Liver (tissue), 9 donors: ENCODE measurements around the gene CNIH3. TPM values are rescaled to one million over a fixed set of nuclear protein-coding genes. Genes with fewer than 3 reads are reported as not detected.

Experiments
- DNase-seq: peaks from one replicate; pipeline ENCODE4 v3.0.0-alpha.2; 2017; ENCODE audit warnings: low spot score
- H3K27ac ChIP-seq, 2 donors: one replicate each; pipeline ENCODE4 v1.7.0; 2013; ENCODE audit warnings: inconsistent platforms in 2 of 2, low read length in 2 of 2, control low read depth in 1 of 2, low read depth in 1 of 2, mild to moderate bottlenecking in 1 of 2
- H3K27me3 ChIP-seq, 4 donors: one replicate each; pipeline versions ENCODE4 v1.6.1 to v1.7.0; 2013; ENCODE audit warnings: low read length in 3 of 4, inconsistent platforms in 1 of 4, mild to moderate bottlenecking in 1 of 4, moderate library complexity in 1 of 4; ENCODE audit not compliant: control insufficient read depth in 4 of 4, insufficient read depth in 4 of 4
- H3K36me3 ChIP-seq, 4 donors: one replicate each; pipeline versions ENCODE4 v1.6.1 to v1.7.0; 2013; ENCODE audit warnings: low read length in 3 of 4, mild to moderate bottlenecking in 3 of 4, low read depth in 1 of 4, moderate library complexity in 1 of 4; ENCODE audit not compliant: control insufficient read depth in 4 of 4, insufficient read depth in 3 of 4
- H3K4me1 ChIP-seq, 4 donors: one replicate each; pipeline versions ENCODE4 v1.6.1 to v1.7.0; 2013; ENCODE audit warnings: low read length in 3 of 4, mild to moderate bottlenecking in 3 of 4, moderate library complexity in 1 of 4; ENCODE audit not compliant: control insufficient read depth in 4 of 4, insufficient read depth in 4 of 4
- H3K4me3 ChIP-seq, 3 donors: one replicate each; pipeline versions ENCODE4 v1.6.1 to v1.7.0; 2013; ENCODE audit warnings: low read length in 3 of 3, control low read depth in 1 of 3, low read depth in 1 of 3, mild to moderate bottlenecking in 1 of 3
- H3K9ac ChIP-seq, 2 donors: one replicate each; pipeline ENCODE4 v1.7.0; 2013; ENCODE audit warnings: low read length in 2 of 2, mild to moderate bottlenecking in 2 of 2, moderate library complexity in 2 of 2, control low read depth in 1 of 2, low read depth in 1 of 2
- H3K9me3 ChIP-seq, 4 donors: one replicate each; pipeline versions ENCODE4 v1.6.1 to v1.7.0; 2013; ENCODE audit warnings: low read length in 3 of 4; ENCODE audit not compliant: control insufficient read depth in 4 of 4
- ATF3 ChIP-seq: IDR thresholded peaks from 2 replicates; pipeline ENCODE4 v1.6.1; 2016; ENCODE audit warnings: antibody characterized with exemption
- CTCF ChIP-seq: fragments of 150-350 bp; IDR thresholded peaks from 2 replicates; pipeline ENCODE4 v1.5.1; 2017; ENCODE audit warnings: improper control_type of control experiment, low read depth, low read length; ENCODE audit not compliant: missing input control
- EGR1 ChIP-seq, 2 donors: IDR thresholded peaks; 2 replicates each; pipeline ENCODE4 v1.6.1; 2016 to 2018; ENCODE audit warnings: antibody characterized with exemption in 2 of 2, low read depth in 2 of 2
- FOXA1 ChIP-seq: IDR thresholded peaks from 2 replicates; pipeline ENCODE4 v1.6.1; 2016; ENCODE audit warnings: antibody characterized with exemption
- FOXA2 ChIP-seq: IDR thresholded peaks from 2 replicates; pipeline ENCODE4 v1.6.1; 2016; ENCODE audit warnings: antibody characterized with exemption
- GABPA ChIP-seq, 2 donors: IDR thresholded peaks in 1 of 2; conservative IDR thresholded peaks in 1 of 2; 2 replicates each; pipeline ENCODE4 v1.6.1; 2016; ENCODE audit warnings: antibody characterized with exemption in 2 of 2, mild to moderate bottlenecking in 1 of 2, moderate library complexity in 1 of 2
- HNF4A ChIP-seq, 2 donors: conservative IDR thresholded peaks; 2 replicates each; pipeline ENCODE4 v1.6.1; 2016; ENCODE audit warnings: antibody characterized with exemption in 2 of 2, mild to moderate bottlenecking in 2 of 2
- HNF4G ChIP-seq: IDR thresholded peaks from 2 replicates; pipeline ENCODE4 v1.6.1; 2016; ENCODE audit warnings: antibody characterized with exemption
- JUND ChIP-seq, 2 donors: IDR thresholded peaks; 2 replicates each; pipeline ENCODE4 v1.6.1; 2016; ENCODE audit warnings: antibody characterized with exemption in 2 of 2
- MAX ChIP-seq: IDR thresholded peaks from 2 replicates; pipeline ENCODE4 v1.6.1; 2016; ENCODE audit warnings: antibody characterized with exemption
- NR2F2 ChIP-seq: IDR thresholded peaks from 2 replicates; pipeline ENCODE4 v1.6.1; 2016; ENCODE audit warnings: antibody characterized with exemption
- RAD21 ChIP-seq, 2 donors: IDR thresholded peaks; 2 replicates each; pipeline ENCODE4 v1.6.1; 2016; ENCODE audit warnings: antibody characterized with exemption in 2 of 2, mild to moderate bottlenecking in 2 of 2
- REST ChIP-seq: IDR thresholded peaks from 2 replicates; pipeline ENCODE4 v1.6.1; 2016; ENCODE audit warnings: antibody characterized with exemption, mild to moderate bottlenecking
- RXRA ChIP-seq, 2 donors: IDR thresholded peaks; 2 replicates each; pipeline ENCODE4 v1.6.1; 2017 to 2018; ENCODE audit warnings: antibody characterized with exemption in 2 of 2, mild to moderate bottlenecking in 1 of 2
- SP1 ChIP-seq: IDR thresholded peaks from 2 replicates; pipeline ENCODE4 v1.6.1; 2018; ENCODE audit warnings: antibody characterized with exemption, mild to moderate bottlenecking
- TAF1 ChIP-seq: conservative IDR thresholded peaks from 2 replicates; pipeline ENCODE4 v1.6.1; 2016; ENCODE audit warnings: antibody characterized with exemption, mild to moderate bottlenecking
- YY1 ChIP-seq: IDR thresholded peaks from 2 replicates; pipeline ENCODE4 v1.6.1; 2016; ENCODE audit warnings: antibody characterized with exemption, mild to moderate bottlenecking
- ZBTB33 ChIP-seq: IDR thresholded peaks from 2 replicates; pipeline ENCODE4 v1.6.1; 2016; ENCODE audit warnings: antibody characterized with exemption
- polyA plus RNA-seq, 2 donors: library from polyadenylated mRNA; stranded (reverse) in 1 of 2; unstranded in 1 of 2; fragments of 200-250 nt in 1 of 2; fragments of >200 nt in 1 of 2; fragmentation: Nextera tagmentation in 1 of 2; extraction: Ambion mirVana in 1 of 2; gene quantifications; one replicate each; pipeline versions ENCODE4 v1.2.1 to v1.2.3, GENCODE V29; 2013 to 2015
- total RNA-seq, 2 donors: library from RNA; depleted of rRNA; stranded (reverse); fragments of >200 nt; gene quantifications; one replicate each; pipeline ENCODE4 v1.2.3, GENCODE V29; 2014
- donor health status: healthy.
- donor health status: healthy.
- donor health status: healthy.
- donor health status: healthy.
- donor health status: healthy.

The CNIH3 gene
- total and polyA plus RNA-seq, 4 donors, result 0.39 to 1.0 (median 0.93) TPM

GRCh38 chr1:224759681-224760091, 143.6 kb downstream of the CNIH3 start:
- Histone ChIP-seq H3K4me3 (no peak overlapping the region), H3K4me1 (peaks cover 0 to 10% (median 7%) of the 10 kb centered on the region in 4 donors), H3K36me3 (no peaks in the 10 kb centered on the region), H3K27me3 (no peaks in the 10 kb centered on the region), H3K9ac (no peak overlapping the region), H3K9me3 (peaks cover 0 to 4% (median 3%) of the 10 kb centered on the region in 4 donors), H3K27ac (no peak overlapping the region)
- no peak for TF ChIP-seq MAX
- TF ChIP-seq CTCF, result no peak
- no peak for TF ChIP-seq RAD21 (IDR thresholded peaks at IDR 0.05)
- no peak for TF ChIP-seq ZBTB33
- TF ChIP-seq REST, result no peak
- no peak for TF ChIP-seq YY1
- TF ChIP-seq EGR1 (IDR thresholded peaks at IDR 0.05; ENCODE audit: low read depth in 2 of 2), result no peak
- TF ChIP-seq FOXA2, result no peak
- no peak for TF ChIP-seq JUND (IDR thresholded peaks at IDR 0.05)
- TF ChIP-seq RXRA (IDR thresholded peaks at IDR 0.05), result no peak
- TF ChIP-seq HNF4G, result no peak
- TF ChIP-seq FOXA1, result no peak
- no peak for TF ChIP-seq GABPA (IDR thresholded peaks at IDR 0.05 in 1 of 2, conservative IDR thresholded peaks at IDR 0.05 in 1 of 2)
- no peak for TF ChIP-seq NR2F2
- no peak for TF ChIP-seq TAF1
- no peak for TF ChIP-seq ATF3
- TF ChIP-seq SP1, result no peak
- no peak for TF ChIP-seq HNF4A (conservative IDR thresholded peaks at IDR 0.05)
- DNase-seq, result no peak
